HG02970 (cell line): ENCODE data around the gene PADI3.

Source experiments
- ATAC-seq: cut with Tn5 transposase; IDR thresholded peaks from one replicate; pipeline ENCODE4 v1.9.1; 2021; ENCODE audit warnings: mild to moderate bottlenecking, moderate library complexity, moderate number of reproducible peaks; ENCODE audit not compliant: unreplicated experiment, low FRiP score

Gene PADI3

GRCh38 chr1:17248781-17249180, at the start of gene PADI3:
TSS of gene PADI3 (plus strand) at chr1:17249098. CDS start at chr1:17249138, 40 bp downstream.
- ATAC-seq, result no peak

- ATAC-seq, result no peak
These were observed 49.4 kb upstream of the PADI3 start for GRCh38 chr1:17199267-17200044.

DNA sequence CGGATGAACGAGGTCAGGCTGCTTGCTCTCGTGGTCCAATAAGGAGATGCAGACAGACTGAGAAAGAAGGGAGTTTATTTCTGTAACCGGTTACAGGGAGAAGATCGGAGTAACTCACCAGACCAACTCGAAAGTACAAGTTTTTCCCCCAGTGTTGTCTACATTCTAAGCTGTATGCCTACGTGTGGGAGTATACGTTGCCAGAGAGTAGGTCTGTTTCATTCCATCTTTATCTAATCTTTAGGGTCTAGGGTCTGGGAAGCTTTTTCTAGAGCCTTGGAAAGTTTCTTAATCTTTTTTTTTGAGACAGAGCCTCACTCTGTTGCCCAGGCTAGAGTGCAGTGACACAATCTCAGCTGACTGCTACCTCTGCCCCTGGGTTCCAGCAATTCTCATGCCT, 48.7 kb upstream of the PADI3 start:
- ATAC-seq, result no peak

DNA sequence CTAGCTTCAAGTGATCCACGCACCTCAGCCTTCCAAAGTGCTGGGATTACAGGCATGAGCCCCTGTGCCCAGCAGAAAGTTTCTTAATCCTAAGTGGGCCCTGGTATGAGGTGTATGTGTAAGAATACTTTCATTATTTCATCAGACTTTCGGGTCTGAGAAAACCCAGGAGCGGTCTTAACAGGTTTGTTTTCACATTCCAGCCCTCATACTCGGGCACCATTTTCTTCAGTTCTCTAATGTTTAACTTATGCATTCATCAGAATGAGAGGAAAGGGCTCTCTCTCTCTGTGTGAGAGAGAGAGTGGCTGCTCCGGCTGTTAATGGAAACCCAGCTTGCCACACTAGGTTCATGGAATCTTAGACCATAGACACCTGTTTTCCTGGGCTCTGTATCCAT, 48.1 kb upstream of the PADI3 start:
- ATAC-seq, result no peak

- ATAC-seq, result no peak
These were observed 47.5 kb upstream of the PADI3 start for GRCh38 chr1:17201201-17202021.

GRCh38 chr1:17204546-17205440, 44.1 kb upstream of the PADI3 start, which contains the start of gene PADI1:
TSS of gene PADI1 (plus strand) at chr1:17205128. CDS start at chr1:17205218, 90 bp downstream.
- ATAC-seq, result no peak

GRCh38 chr1:17205652-17206051, 43.2 kb upstream of the PADI3 start:
- no peak for ATAC-seq

GRCh38 chr1:17206196-17206595, 42.7 kb upstream of the PADI3 start:
- ATAC-seq, result no peak

DNA sequence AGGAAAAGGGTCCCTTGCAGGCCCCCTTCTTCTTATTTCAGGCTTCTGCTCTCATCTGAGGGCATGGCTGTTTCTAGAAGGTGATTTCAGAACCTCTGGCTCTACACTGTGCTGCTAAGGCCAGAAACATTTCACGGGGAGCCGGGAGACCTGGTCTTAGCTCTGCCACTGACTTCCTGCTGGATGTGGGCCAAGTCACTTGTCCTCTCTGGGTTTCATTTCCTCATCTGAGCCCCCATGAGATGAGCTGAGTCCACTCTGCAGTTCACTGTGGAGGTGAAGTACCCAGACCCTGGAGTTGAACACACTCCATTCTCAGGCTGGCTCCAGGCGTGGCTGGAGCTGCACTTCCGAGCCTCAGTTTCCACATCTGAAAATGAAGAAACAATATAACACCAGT, 41.9 kb upstream of the PADI3 start:
- no peak for ATAC-seq

DNA sequence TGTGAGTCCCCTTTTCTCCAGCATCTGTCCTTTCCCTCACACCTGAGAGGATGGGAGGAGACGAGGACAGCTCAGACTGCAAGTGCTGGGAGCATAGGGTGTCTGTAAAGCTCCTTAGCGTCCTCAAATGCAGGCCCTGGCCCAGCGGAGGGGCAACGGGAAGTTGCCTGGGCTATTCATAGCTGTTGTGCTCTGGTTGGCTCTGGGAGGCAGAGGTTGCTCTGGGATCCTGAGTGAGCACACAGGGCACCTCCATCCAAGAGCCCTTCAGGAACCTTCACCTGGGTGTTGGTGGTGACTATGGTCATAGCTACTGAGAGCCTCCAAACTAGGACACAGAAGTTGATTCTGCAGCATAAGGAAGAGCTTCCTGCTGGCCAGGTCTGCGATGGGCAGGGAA, 41.4 kb upstream of the PADI3 start:
- ATAC-seq, result no peak

DNA sequence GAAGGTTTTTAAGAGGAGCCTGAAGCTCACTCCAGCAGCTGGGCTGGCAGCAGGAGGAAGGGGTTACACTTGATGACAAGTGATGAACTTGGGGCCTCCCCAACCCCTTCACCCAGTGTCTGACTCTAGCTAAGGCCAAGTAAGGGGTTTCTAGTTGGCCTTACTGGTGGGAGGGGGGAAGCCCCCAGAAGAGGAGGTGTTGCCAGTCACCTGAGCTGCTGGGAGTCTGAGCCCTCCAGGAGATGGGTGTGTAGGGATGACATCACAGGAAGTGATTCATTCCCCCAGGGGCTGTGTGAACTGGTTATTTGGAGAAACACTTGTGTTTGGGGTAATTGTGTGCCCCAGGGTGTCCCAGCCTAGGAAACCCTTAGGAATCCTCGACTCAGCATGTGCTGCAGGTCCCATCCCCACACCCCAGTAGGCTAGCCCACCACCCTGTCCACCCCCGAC, 40.9 kb upstream of the PADI3 start:
- no peak for ATAC-seq

GRCh38 chr1:17208546-17208945, 40.4 kb upstream of the PADI3 start:
- no peak for ATAC-seq

- no peak for ATAC-seq
These were observed 39.5 kb upstream of the PADI3 start for GRCh38 chr1:17209430-17209829.

DNA sequence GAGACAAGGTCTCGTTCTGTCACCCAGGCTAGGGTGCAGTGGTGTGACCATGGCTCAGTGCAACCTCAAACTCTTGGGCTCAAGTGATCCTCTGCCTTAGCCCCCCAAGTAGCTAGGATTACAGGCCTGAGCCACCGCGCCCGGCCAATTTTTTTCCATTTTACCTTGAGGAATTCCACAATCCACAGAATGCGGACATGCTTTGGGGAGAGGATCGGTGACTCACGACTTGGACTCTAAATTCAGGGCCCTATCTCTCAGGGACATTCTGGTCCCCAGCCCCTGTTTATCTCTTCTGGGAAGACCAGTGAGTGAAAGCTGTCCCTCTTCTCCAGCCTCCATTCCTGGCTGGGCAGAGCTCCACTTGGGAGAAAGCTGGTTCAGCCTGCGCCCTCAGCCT, 38.7 kb upstream of the PADI3 start:
- no peak for ATAC-seq

GRCh38 chr1:17211377-17211776, 37.5 kb upstream of the PADI3 start:
- no peak for ATAC-seq

DNA sequence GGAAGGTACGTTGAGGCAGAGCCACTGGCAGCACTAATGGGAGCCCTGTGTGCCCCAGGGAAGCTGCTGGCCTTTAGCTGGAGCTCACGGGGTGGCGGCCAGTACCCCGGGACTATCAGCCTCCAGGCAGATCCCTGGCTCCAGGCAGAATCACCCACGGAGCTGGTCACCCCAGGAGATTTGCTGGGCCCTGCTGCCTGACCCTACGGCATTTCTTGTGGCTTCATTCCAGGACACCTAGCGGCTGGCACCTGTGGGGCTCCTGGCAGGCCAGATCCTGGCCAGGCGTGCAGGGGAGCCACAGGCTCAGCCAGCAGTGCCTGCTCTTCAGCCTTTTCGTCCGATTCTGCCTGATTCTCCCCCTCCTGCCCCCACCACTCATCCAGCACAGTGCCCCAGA, 36.9 kb upstream of the PADI3 start:
- no peak for ATAC-seq

- no peak for ATAC-seq
These were observed 36.3 kb upstream of the PADI3 start for GRCh38 chr1:17212487-17213121.

- ATAC-seq, result no peak
These were observed 35.6 kb upstream of the PADI3 start for GRCh38 chr1:17213148-17213781.

- ATAC-seq, result no peak
These were observed 35.1 kb upstream of the PADI3 start for GRCh38 chr1:17213782-17214148.
